ENCODE data around the gene FNIP1. TPM values are rescaled to one million over a fixed set of nuclear protein-coding genes. Genes with fewer than 3 reads are reported as not detected.

The FNIP1 gene
- total RNA-seq, 4 donors from 2014 or later = 36.0 to 42.7 (median 38.5) TPM

- DNase-seq (ENCODE audit: low spot score in 2 of 2) = no peak
- Histone ChIP-seq H3K27me3 (no peaks in the 10 kb centered on the region), H3K9me3 (peaks cover 0 to 3% (median 0%) of the 10 kb centered on the region in 4 donors), H3K36me3 (peaks cover 0 to 27% (median 0%) of the 10 kb centered on the region in 3 donors), H3K4me1 (no peaks in the 10 kb centered on the region), H3K27ac (no peak overlapping the region), H3K4me3 (no peak overlapping the region)
- TF ChIP-seq POLR2A (IDR thresholded peaks at IDR 0.05) (no peak), EP300 (IDR thresholded peaks at IDR 0.05) (no peak)
- TF ChIP-seq, protein P1, sequence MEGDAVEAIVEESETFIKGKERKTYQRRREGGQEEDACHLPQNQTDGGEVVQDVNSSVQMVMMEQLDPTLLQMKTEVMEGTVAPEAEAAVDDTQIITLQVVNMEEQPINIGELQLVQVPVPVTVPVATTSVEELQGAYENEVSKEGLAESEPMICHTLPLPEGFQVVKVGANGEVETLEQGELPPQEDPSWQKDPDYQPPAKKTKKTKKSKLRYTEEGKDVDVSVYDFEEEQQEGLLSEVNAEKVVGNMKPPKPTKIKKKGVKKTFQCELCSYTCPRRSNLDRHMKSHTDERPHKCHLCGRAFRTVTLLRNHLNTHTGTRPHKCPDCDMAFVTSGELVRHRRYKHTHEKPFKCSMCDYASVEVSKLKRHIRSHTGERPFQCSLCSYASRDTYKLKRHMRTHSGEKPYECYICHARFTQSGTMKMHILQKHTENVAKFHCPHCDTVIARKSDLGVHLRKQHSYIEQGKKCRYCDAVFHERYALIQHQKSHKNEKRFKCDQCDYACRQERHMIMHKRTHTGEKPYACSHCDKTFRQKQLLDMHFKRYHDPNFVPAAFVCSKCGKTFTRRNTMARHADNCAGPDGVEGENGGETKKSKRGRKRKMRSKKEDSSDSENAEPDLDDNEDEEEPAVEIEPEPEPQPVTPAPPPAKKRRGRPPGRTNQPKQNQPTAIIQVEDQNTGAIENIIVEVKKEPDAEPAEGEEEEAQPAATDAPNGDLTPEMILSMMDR (IDR thresholded peaks at IDR 0.05) = no peak
- 83 to 88% methylated on average over 6 of the region's 6 CpGs for WGBS, 2 donors
Measured at GRCh38 chr5:131747180-131748105, 49.4 kb downstream of the FNIP1 start.

GRCh38 chr5:131746423-131746822, 50.4 kb downstream of the FNIP1 start:
- Histone ChIP-seq H3K36me3 (peaks cover 0 to 35% (median 0%) of the 10 kb centered on the region in 3 donors), H3K9me3 (no peaks in the 10 kb centered on the region), H3K27me3 (no peaks in the 10 kb centered on the region), H3K4me1 (no peaks in the 10 kb centered on the region), H3K27ac (no peak overlapping the region), H3K4me3 (no peak overlapping the region)
- TF ChIP-seq, protein P1 (IDR thresholded peaks at IDR 0.05) = no peak
- no peak for TF ChIP-seq EP300 (IDR thresholded peaks at IDR 0.05)
- TF ChIP-seq POLR2A (IDR thresholded peaks at IDR 0.05) = no peak
- no peak for DNase-seq (ENCODE audit: low spot score in 2 of 2)
- 96 to 97% methylated on average over 4 of the region's 4 CpGs for WGBS, 2 donors

GRCh38 chr5:131745703-131746102, 51.1 kb downstream of the FNIP1 start:
- TF ChIP-seq, protein P1 (IDR thresholded peaks at IDR 0.05) = no peak
- no peak for TF ChIP-seq POLR2A (IDR thresholded peaks at IDR 0.05)
- TF ChIP-seq EP300 (IDR thresholded peaks at IDR 0.05) = no peak
- Histone ChIP-seq H3K9me3 (no peaks in the 10 kb centered on the region), H3K4me1 (no peaks in the 10 kb centered on the region), H3K36me3 (peaks cover 0 to 42% (median 0%) of the 10 kb centered on the region in 3 donors), H3K4me3 (no peak overlapping the region), H3K27ac (no peak overlapping the region), H3K27me3 (no peaks in the 10 kb centered on the region)
- WGBS, 2 donors = 73 to 77% methylated on average over 4 of the region's 4 CpGs
- no peak for DNase-seq (ENCODE audit: low spot score in 2 of 2)

GRCh38 chr5:131745155-131745554, 51.7 kb downstream of the FNIP1 start:
- DNase-seq (ENCODE audit: low spot score in 2 of 2) = no peak

GRCh38 chr5:131740477-131740876, 56.3 kb downstream of the FNIP1 start:
- WGBS, 2 donors = 94 to 98% methylated on average over 3 of the region's 3 CpGs
- H3K36me3 ChIP-seq = peaks cover 0 to 63% (median 5%) of the 10 kb centered on the region in 3 donors

More at GRCh38 chr5:131745155-131745554, 51.7 kb downstream of the FNIP1 start:
- H3K4me1 ChIP-seq = no peaks in the 10 kb centered on the region
- H3K27me3 ChIP-seq = no peaks in the 10 kb centered on the region
- no peak overlapping the region for H3K4me3 ChIP-seq
- H3K27ac ChIP-seq = no peak overlapping the region
- no peaks in the 10 kb centered on the region for H3K9me3 ChIP-seq
- peaks cover 0 to 47% (median 0%) of the 10 kb centered on the region in 3 donors for H3K36me3 ChIP-seq
- 92% methylated on average over 3 of the region's 3 CpGs for WGBS, 2 donors
- no peak for TF ChIP-seq POLR2A (IDR thresholded peaks at IDR 0.05)
- no peak for TF ChIP-seq EP300 (IDR thresholded peaks at IDR 0.05)

More at GRCh38 chr5:131740477-131740876, 56.3 kb downstream of the FNIP1 start:
- DNase-seq (ENCODE audit: low spot score in 2 of 2) = no peak
- H3K27ac ChIP-seq = no peak overlapping the region
- no peak overlapping the region for H3K4me3 ChIP-seq
- no peaks in the 10 kb centered on the region for H3K4me1 ChIP-seq
- H3K9me3 ChIP-seq = no peaks in the 10 kb centered on the region
- H3K27me3 ChIP-seq = no peaks in the 10 kb centered on the region
- TF ChIP-seq, protein P1 (IDR thresholded peaks at IDR 0.05) = no peak
- no peak for TF ChIP-seq EP300 (IDR thresholded peaks at IDR 0.05)
- no peak for TF ChIP-seq POLR2A (IDR thresholded peaks at IDR 0.05)

All from tibial nerve (tissue), 4 donors.